ENCODE results near the gene CFAP410. TPM values are rescaled to one million over a fixed set of nuclear protein-coding genes. Genes with fewer than 3 reads are reported as not detected.

The CFAP410 gene
- polyA plus RNA-seq, 1 donor from 2014 or later, result 36.5 TPM

- Histone ChIP-seq H3K4me2 (ENCODE audit: low read length) (no peak overlapping the region), H3K9ac (ENCODE audit: low read length) (no peak overlapping the region), H2AFZ (ENCODE audit: low read depth, low read length) (no peak overlapping the region), H3K9me3 (ENCODE audit: low read length) (no peaks in the 10 kb centered on the region), H3K27me3 (ENCODE audit: insufficient read depth, low read depth, low read length) (no peaks in the 10 kb centered on the region), H3K79me2 (replicated peaks; ENCODE audit: insufficient read depth, low read length) (no peaks in the 10 kb centered on the region), H3K9me2 (ENCODE audit: insufficient read depth, low read length) (no peaks in the 10 kb centered on the region), H3K36me3 (ENCODE audit: insufficient read depth, low read length) (no peaks in the 10 kb centered on the region), H4K20me1 (ENCODE audit: insufficient read depth) (no peaks in the 10 kb centered on the region), H3F3A (ENCODE audit: insufficient read depth, low read length, poor library complexity, severe bottlenecking) (no peaks in the 10 kb centered on the region), H3K4me3 (ENCODE audit: low read length) (no peak overlapping the region), H3K27ac (ENCODE audit: low read length) (no peak overlapping the region)
- TF ChIP-seq EP300 (conservative IDR thresholded peaks at IDR 0.05; ENCODE audit: poor library complexity, severe bottlenecking) (no peak), SMC3 (conservative IDR thresholded peaks at IDR 0.05; ENCODE audit: poor library complexity) (no peak), TAF1 (IDR thresholded peaks at IDR 0.05; ENCODE audit: low read depth) (no peak), REST (IDR thresholded peaks at IDR 0.05; ENCODE audit: borderline replicate concordance) (no peak), EZH2 (IDR thresholded peaks at IDR 0.05; ENCODE audit: borderline replicate concordance, insufficient read depth, low read length, poor library complexity, severe bottlenecking) (no peak), RAD21 (conservative IDR thresholded peaks at IDR 0.05) (no peak), POLR2AphosphoS5 (IDR thresholded peaks at IDR 0.05) (no peak), MXI1 (conservative IDR thresholded peaks at IDR 0.05; ENCODE audit: poor library complexity, severe bottlenecking) (no peak), CTCF (IDR thresholded peaks at IDR 0.05; ENCODE audit: poor library complexity, severe bottlenecking) (no peak)
Measured at GRCh38 chr21:44317871-44318270, 21.3 kb downstream of the CFAP410 start.

GRCh38 chr21:44317241-44317782, 21.9 kb downstream of the CFAP410 start:
- Histone ChIP-seq H3K9me2 (ENCODE audit: insufficient read depth, low read length) (no peaks in the 10 kb centered on the region), H3K79me2 (replicated peaks; ENCODE audit: insufficient read depth, low read length) (no peaks in the 10 kb centered on the region), H3K4me3 (ENCODE audit: low read length) (no peak overlapping the region), H3K9me3 (ENCODE audit: low read length) (no peaks in the 10 kb centered on the region), H2AFZ (ENCODE audit: low read depth, low read length) (no peak overlapping the region), H4K20me1 (ENCODE audit: insufficient read depth) (no peaks in the 10 kb centered on the region), H3K9ac (ENCODE audit: low read length) (no peak overlapping the region), H3K36me3 (ENCODE audit: insufficient read depth, low read length) (no peaks in the 10 kb centered on the region), H3K27me3 (ENCODE audit: insufficient read depth, low read depth, low read length) (no peaks in the 10 kb centered on the region), H3F3A (ENCODE audit: insufficient read depth, low read length, poor library complexity, severe bottlenecking) (no peaks in the 10 kb centered on the region), H3K4me2 (ENCODE audit: low read length) (no peak overlapping the region), H3K27ac (ENCODE audit: low read length) (no peak overlapping the region)
- TF ChIP-seq EP300 (conservative IDR thresholded peaks at IDR 0.05; ENCODE audit: poor library complexity, severe bottlenecking), result no peak

Measured in neural cell (in vitro differentiated cells).